AG04450 (cell line): ENCODE results near the gene CBX4. TPM values are rescaled to one million over a fixed set of nuclear protein-coding genes. Genes with fewer than 3 reads are reported as not detected.

Experiments
- CTCF ChIA-PET: fragments of 300-600, 350-600 bp; formaldehyde crosslinking; extraction: SDS; loops from one replicate; lab custom pipeline; 2022; ENCODE audit warnings: antibody characterized with exemption, inconsistent platforms; lab: Charles Lee
- POLR2A ChIA-PET: fragments of 350-600 bp; formaldehyde crosslinking; extraction: SDS; loops from one replicate; lab custom pipeline; 2021; ENCODE audit warnings: antibody characterized with exemption, inconsistent platforms; lab: Yijun Ruan, JAX
- DNase-seq: peaks from one replicate; pipeline ENCODE4 v3.0.0-alpha.2; 2011; ENCODE audit warnings: low read depth, low spot score
- H3K27ac ChIP-seq: one replicate; pipeline ENCODE4 v1.5.1; 2012; ENCODE audit warnings: low read depth, low read length, control low read depth
- H3K27me3 ChIP-seq: one replicate; pipeline ENCODE4 v1.6.0; 2012; ENCODE audit warnings: low read length; ENCODE audit not compliant: control insufficient read depth, insufficient read depth
- H3K4me3 ChIP-seq: 2 replicates; pipeline ENCODE4 v1.5.1; 2011; ENCODE audit warnings: mild to moderate bottlenecking, low read depth, low read length, control low read depth
- H3K9me3 ChIP-seq: 2 replicates; pipeline ENCODE4 v1.5.1; 2012; ENCODE audit warnings: low read length; ENCODE audit not compliant: control insufficient read depth, insufficient read depth
- CTCF ChIP-seq: IDR thresholded peaks from 2 replicates; pipeline ENCODE4 v1.5.1; 2011; ENCODE audit warnings: low read depth, low read length, control low read depth, inconsistent platforms
- polyA plus RNA-seq: library from polyadenylated mRNA; depleted of rRNA; stranded (reverse); fragments of >200 nt; gene quantifications from 2 replicates; pipeline ENCODE4 v1.2.3, GENCODE V29; 2011

The CBX4 gene
- polyA plus RNA-seq, 1 experiment = 7.6 TPM

- POLR2A ChIA-PET = interaction anchor here (0.6 to 0.9 kb wide), 2 partner anchors 9 to 42 kb away, joined by 3 to 4 read pairs; no protein-coding TSS in a partner anchor
- DNase-seq = no peak
- no peak for TF ChIP-seq CTCF
- Histone ChIP-seq H3K27me3 (peaks cover 41% of the 10 kb centered on the region), H3K9me3 (no peaks in the 10 kb centered on the region; the same call in 1 of the 2 replicates), H3K4me3 (no peak overlapping the region), H3K27ac (no peak overlapping the region)
- CTCF ChIA-PET = no interaction called here
Observed at GRCh38 chr17:79821331-79822095, 17.7 kb downstream of the CBX4 start.

- Histone ChIP-seq H3K27me3 (peaks cover 46% of the 10 kb centered on the region), H3K4me3 (no peak overlapping the region), H3K27ac (no peak overlapping the region), H3K9me3 (no peaks in the 10 kb centered on the region; the same call in 1 of the 2 replicates)
- POLR2A ChIA-PET = interaction anchor here (0.6 to 0.9 kb wide), 2 partner anchors 8 to 42 kb away, joined by 3 to 4 read pairs; no protein-coding TSS in a partner anchor
- no peak for DNase-seq
- CTCF ChIA-PET = no interaction called here
- no peak for TF ChIP-seq CTCF
Observed at GRCh38 chr17:79820959-79821330, 18.3 kb downstream of the CBX4 start.

GRCh38 chr17:79819534-79820276 is 19.5 kb downstream of the CBX4 start:
- Histone ChIP-seq H3K9me3 (no peaks in the 10 kb centered on the region; the same call in 1 of the 2 replicates), H3K27me3 (peaks cover 57% of the 10 kb centered on the region), H3K27ac (no peak overlapping the region), H3K4me3 (no peak overlapping the region)
- no peak for TF ChIP-seq CTCF
- CTCF ChIA-PET = interaction anchor here (1.0 kb wide), 1 partner anchor 15 kb away, joined by 4 read pairs; no protein-coding TSS in a partner anchor
- POLR2A ChIA-PET = interaction anchor here (3.9 kb wide), 1 partner anchor 20 kb away, joined by 17 read pairs; the partner anchor contains the start of gene CBX4
- DNase-seq = no peak

- TF ChIP-seq CTCF = no peak
- no peak overlapping the region for H3K4me3 ChIP-seq
- no peak overlapping the region for H3K27ac ChIP-seq
- CTCF ChIA-PET = no interaction called here
- H3K27me3 ChIP-seq = peaks cover 63% of the 10 kb centered on the region
- H3K9me3 ChIP-seq = no peaks in the 10 kb centered on the region; the same call in 1 of the 2 replicates
- DNase-seq = no peak
- POLR2A ChIA-PET = interaction anchor here (3.9 kb wide), 1 partner anchor 20 kb away, joined by 17 read pairs; the partner anchor contains the start of gene CBX4
Observed at GRCh38 chr17:79819085-79819484, 20.2 kb downstream of the CBX4 start.
